ENCODE results near the gene NAIF1.
"Not testable (repeated sequence)": the region's sequence is repeated elsewhere in the genome, so short reads cannot be mapped to it uniquely, and the experiment has no call there.

The NAIF1 gene

DNA sequence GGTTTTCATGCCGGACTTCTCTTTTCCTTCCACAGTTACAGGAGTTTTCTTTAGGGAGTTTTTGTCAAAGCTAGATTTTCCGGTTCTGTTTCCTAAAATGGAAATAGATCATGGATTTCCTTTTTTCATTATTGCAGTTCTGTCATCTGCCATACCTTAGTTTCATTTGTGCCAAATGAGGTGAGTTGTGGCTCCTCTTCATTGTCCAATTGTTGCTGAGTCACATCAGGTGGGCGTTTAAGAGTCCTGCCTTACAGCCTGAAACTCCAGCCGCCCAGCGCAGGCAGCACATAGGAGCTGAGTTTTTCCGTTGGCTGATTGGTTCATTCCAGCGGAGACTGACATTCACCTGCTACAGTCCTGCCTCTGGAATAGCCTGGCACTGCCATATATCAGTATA lies 15.0 kb upstream of the NAIF1 start:
- peak in 1 of 2 experiments; percentile 48 for DNase-seq

DNA sequence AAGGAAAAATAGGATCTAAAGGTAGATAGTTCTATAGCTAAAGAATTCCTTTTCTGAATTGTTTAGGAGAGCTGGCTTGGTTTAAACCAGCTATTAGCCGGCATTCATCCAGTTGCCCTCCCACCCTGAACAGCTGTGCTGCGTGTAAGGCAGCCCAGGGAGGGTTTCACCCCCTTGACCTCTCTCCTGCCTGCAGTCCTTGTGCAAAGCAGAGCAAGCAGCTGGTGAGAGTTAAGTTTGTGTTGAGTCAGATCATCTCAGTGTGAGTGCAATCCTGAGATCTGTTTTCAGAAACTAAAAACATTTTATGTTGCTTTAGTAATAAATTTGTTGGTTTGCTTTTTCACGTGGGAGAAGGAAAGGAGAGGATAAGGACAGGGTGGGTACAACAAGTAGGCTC lies 13.9 kb upstream of the NAIF1 start:
- peak; percentile 38 to 39 for DNase-seq

DNA sequence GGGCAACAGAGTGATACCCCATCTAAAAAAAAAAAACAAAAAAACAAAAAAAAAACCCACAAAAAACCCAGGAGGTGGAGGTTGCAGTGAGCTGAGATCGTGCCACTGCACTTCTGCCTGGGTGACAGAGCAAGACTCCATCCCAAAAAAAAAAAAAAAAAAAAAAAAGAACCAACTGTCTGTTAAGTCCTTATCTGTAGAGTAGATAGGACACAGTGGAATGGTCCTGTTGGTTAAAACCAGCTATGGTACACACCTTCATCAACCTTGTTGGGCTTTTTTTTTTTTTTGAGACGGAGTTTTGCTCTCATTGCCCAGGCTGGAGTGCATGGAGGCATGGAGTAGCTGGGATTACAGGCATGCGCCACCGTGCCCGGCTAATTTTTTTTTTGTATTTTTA lies 13.1 kb upstream of the NAIF1 start:
- DNase-seq: no peak

DNA sequence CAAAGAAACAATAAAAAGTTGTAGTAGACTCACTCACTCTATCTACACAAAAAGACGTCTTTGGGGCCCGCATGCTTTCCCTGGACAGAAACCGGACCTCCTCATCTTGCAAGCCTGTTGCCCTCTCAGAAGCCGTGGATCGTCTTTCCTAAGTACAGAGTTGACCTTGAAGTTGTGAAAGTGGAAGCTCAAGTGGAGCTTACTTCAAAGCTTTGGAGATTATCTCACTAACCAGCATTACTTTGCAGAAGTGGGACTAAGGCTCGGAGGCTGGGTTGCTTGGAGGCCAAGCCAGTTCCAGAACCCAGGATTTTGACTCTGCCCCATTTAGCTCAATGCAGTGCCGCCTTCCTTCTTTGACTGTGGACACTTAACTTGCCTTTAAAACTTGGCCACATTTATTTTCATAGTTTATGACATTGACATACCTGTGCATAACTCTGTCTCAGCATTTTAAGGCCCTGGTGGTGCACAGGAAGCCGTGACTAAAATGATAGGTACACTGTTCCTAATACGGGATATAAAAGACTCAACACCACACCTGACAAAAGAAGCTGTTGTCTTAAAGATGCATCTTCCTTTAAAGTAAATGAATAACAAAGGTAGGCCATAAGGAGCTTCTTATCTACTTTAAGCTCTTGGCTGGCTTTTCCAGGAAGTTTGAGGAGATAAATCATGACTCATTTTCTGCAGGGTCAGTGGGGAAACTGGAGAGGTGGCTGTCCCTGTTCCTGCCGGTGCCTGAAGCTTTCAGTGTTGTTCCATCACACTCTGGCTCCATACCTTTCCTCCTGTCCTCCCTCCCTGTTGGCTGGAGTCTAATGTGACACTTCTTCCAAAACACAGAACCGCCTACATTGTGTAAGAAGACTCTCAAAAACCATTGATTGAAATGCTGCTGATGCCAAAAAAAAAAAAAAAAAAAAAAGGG lies 11.6 kb upstream of the NAIF1 start:
- DNase-seq: no peak

DNA sequence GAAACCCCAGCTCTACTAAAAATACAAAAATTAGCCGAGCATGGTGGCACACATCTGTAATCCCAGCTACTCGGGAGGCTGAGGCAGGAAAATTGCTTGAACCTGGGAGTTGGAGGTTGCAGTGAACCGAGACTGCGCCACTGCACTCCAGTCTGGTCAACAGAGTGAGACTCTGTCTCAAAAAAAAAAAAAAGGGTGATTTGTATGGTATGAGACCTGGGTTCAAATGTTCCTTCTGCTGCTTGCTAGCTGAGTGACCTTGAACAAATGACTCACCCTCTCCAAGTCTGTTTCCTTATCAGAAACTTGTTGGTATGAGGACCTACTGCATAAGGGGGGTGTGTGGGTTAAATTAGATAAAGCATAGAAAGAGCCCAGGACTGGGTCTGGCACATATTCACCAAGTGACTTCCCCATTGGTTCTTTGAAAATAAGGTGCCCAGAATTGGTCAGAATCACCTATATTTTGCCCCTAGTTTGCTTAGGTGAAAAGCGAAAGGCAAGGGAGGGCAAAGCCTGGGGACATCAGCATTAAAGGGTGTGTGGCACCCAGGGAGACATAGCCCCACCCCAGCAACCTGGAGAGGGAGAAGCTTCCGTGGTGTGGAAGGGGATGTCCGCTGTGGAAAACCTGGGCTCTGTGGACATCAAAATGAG lies 10.9 kb upstream of the NAIF1 start:
- no peak for DNase-seq

DNA sequence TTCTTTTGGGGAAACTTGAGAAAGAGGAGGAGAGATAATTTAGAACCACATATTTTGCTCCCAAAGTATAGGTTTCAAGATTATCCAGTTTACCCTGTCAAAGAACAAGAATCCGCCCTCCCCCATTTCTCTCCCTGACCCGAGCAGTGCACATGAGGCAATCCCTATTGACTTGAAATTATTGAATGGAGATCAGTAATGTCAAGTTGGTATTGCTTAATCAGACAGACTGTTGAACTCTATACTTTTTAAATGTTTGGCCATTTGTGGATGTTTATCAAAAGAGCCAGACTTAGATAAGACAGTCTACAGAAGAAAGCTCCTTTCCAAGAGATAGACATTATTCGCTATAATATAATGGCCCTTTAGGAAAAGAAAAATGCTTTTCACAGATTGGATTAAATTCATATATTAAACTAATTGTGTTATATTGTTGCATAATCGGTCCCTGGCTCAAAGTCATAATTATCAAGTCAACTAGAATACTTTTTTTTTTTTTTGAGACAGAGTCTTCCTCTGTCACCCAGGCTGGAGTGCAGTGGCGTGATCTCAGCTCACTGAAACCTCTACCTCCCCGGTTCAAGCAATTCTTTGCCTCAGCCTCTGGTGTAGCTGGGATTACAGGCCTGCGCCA lies 6.2 kb upstream of the NAIF1 start:
- DNase-seq: no peak

DNA sequence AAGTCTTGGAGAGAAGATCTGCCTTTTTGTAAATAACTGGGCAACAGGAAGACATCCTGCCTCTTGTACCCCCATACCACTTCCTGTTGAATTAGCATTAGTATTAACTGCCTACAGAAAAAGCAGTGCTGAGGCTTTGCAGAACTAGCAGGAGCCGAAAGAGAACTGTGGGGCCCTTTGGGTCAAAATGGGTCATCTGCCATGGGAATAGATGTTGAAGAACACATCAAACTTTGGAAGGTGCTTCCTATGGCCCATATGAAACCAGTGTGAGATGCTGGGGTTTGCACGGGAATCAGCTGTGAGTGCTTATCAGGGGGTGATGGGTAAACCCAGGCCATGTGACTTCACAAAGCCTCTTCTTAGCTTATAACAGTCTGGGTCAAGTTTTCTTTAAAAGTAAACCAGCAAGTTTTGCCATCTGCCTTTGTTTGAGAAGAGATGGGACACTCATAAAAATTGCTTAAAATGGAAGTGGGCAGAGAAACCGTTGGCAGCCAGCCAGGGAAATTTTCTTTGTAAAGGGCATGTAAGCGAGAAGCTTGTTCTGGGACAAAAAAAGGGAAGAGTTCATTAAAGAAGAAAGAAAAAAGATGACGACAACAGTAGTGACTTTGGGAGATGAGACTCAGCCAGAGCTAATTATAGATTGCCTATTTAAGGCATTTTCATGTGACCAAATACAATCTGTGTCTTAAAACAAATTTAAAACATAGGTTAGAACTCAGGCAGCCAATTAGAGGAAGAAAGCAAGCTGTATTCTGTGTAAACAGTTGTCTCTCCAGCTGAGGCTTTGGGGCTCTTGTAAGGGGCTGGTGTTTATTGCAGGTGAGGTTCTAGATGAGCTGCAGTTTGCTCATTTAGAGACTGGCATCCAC lies 5.3 kb upstream of the NAIF1 start:
- peak in 1 of 2 experiments; percentile 29 for DNase-seq

DNA sequence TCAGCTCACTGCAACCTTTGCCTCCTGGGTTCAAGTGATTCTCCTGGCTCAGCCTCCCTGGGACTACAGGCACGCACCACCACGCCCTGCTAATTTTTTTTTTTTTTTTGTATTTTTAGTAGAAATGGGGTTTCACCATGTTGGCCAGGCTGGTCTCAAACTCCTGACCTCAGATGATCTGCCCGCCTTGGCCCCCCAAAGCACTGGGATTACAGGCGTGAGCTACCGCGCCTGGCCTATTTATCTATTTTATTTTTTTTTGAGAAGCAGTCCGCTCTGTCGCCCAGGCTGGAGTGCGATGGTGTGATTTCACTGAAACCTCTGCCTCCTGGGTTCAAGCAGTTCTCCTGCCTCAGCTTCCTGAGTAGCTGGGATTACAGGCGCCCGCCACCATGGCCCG lies 4.4 kb upstream of the NAIF1 start:
- not testable (repeated sequence) for DNase-seq

DNA sequence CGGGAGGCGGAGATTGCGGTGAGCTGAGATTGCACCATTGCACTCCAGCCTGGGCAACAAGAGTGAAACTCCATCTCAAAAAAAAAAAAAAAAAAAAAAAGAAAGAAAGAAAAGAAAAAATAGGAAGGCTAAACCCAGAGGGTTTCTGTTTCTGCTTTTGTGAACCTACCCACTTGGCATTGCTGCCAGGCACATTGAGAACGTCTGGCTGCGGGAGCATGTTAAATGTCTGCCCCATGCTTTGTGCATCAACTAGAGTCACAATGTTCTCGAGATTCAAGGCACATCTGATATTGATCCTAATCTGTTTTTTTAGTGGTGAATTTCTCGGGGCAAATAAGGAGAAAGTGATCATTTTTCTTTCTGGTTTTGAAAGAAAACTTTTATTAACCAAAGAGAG lies 3.8 kb upstream of the NAIF1 start:
- DNase-seq: no peak

DNA sequence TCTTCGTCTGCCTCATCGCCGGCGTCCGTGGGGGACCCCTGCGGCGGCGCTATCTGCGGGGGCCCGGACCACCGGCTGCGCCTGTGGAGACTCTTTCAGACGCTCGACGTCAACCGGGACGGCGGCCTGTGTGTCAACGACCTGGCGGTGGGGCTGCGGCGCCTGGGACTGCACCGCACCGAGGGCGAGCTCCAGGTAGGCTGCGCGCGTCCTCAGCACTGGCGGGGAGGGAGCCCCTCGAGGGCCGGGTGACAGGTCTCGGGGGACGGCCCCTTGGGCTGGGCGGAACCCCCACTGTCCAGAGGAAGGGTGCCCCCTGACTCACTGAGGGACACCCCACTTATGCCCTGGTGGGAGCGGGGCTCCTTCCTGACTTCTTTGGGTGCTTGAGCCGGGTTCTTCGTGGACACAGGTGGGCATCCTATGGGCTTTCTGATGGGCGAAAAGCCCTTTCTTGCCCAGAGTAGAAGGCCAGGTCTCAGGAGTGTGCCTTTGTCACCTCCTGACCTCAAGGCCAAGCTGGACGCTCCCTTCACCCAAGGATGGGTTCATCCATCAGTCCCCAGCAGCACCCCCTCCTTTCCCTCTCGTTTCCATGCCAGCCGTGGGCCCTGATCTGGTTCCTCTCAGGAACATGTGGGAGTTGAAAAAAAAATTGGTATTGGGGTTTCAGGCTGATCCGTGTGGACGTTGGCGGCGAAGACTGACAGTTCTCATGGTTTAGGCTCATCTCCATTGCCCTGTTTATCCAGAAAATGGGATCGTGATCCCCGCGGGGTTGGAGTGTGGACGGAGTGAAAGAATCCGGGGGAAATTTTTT lies 1.5 kb upstream of the NAIF1 start:
- no peak for DNase-seq

DNA sequence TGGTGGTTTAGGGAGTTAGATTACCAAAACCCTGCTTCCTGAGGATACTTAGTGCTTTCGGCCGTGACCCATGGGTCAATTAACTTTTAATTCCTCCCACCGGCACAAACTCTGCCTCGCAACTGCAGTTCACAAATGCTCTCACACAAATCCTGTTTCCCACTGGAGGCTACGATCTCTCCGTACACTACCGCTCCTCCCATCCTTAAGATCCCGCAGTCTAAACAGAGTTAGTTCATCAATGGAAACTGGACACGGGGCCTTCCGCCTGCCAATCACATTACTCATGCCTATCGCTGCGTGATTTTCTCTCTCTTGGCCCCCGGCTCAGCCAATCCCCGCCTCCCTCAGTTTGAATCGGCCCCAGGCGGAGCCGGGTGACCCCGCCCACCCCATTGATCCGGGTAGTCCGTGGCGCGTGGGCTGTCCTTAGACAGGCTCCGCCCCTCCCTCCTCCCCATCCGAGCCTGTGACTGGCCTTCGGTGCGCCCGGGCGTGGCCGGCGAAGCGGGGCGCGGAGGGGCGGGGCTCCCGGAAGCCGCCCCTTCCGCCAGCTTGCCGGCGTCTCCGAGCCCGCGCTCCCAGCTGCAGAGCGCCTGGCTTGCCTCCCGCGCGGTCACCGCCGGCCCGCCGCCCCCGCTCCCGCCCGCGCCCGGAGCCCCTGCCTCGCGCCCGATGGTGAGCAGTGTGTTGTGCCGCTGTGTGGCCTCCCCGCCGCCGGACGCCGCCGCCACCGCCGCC lies 695 bp upstream of the NAIF1 start, which contains the start of gene SLC25A25:
SLC25A25 (plus strand) TSS at position 588 of the 741 bp plus-strand sequence; CDS start at position 676, 88 bp downstream.
- peak; percentile 98 to 99 for DNase-seq

DNA sequence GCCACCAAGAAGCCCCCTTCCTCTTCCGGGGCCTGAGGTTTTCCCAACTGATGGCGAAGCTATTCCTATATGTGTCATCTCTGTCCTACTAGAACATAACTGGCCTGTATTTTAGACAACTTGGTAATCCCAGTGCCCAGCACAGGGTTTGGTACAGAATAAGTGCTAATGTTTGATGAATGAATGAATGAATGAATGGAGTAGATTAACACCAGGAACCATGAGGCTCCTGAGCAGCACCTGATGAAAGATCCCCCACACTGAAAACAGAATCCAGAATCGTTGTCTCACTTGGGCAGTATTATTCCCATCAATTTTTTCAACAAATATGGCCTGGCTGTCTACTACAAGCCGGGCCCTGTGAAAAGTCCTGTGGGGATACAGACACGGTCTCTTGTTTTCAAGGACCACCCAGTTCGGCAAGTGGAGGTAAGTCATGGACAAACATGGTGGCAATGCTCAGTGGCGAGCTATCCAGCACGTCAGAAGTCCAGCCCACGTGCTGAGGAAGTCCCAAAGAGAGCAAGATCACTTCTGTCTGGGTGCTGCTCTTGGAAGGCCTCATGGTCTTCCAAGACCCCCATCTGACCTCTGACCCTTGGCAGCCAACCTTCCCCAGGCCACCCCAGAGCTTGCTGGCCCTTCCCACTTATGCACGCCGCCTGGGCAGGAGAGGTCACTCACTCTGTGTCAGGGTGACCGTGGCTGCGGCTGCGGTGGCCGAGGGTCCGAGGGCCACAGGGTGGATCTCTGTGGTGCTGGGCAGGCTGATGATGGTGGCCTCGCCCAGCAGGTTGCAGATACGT lies 1.0 kb downstream of the NAIF1 start:
- no peak for DNase-seq

DNA sequence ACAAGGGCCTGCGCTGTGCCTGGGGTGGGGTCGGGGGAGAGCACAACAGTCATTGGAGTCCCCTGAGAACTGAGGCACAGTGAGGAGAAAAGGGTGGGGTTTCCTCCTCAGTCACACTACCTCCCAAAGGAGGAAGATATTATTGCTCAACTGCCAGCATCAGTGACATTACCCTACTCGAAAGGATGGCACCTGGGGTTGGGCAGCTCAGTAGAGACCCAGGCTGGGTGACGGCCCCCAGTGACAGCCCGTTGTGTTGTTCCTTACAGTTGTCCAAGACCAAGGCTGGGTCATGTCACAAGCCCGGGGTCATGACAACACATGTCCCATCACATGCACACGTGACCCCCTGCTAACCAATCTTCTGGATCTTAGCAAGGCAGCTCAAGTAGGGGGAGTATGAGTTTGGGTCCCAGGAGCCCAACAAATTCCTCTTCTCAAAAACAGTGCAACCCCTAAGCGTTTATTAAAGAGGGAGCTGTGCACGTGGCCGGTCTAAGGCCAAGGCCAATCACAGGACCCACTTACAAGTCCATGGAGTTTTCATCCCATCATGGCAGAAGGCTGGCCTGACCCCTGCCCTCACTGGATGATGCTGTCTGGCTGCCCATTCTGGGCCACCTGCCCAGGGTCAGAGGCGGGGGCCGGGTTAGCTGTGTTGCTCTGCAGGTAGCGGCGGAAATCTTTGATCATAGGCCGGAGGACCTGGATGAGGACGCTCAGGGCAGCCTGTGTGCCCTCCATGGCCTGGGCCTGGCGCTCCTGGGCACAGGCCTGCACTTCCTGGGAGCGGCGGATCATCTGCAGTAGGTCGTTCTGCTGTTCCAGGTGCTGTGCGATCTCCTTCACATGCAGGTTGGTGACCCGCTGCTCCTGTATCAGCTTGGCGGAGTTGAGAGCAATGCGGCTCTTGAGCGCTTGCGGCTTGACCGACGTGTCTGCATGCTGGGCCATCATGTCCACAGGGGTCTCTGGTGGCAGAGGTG lies 4.0 kb downstream of the NAIF1 start:
- no peak for DNase-seq

DNA sequence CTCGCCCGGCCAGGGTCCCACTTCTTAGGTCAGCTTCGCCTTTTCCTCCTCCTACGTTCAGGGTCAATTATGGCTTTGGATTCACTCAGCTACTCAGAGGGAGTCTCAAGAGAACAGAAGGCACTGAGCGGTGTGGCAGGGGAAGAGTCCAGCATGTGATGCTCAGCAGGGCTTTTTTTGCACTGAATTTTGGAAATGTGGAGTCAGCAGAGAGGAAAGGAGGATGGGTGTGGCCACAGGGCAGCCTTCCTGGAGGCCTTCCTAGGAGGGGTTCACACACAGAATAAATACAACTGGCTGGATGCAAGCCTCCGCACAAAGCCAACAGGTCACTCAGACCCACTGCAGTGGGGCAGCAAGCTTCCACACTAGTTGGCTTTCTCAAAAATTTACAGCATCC lies 4.8 kb downstream of the NAIF1 start:
- DNase-seq: no peak

DNA sequence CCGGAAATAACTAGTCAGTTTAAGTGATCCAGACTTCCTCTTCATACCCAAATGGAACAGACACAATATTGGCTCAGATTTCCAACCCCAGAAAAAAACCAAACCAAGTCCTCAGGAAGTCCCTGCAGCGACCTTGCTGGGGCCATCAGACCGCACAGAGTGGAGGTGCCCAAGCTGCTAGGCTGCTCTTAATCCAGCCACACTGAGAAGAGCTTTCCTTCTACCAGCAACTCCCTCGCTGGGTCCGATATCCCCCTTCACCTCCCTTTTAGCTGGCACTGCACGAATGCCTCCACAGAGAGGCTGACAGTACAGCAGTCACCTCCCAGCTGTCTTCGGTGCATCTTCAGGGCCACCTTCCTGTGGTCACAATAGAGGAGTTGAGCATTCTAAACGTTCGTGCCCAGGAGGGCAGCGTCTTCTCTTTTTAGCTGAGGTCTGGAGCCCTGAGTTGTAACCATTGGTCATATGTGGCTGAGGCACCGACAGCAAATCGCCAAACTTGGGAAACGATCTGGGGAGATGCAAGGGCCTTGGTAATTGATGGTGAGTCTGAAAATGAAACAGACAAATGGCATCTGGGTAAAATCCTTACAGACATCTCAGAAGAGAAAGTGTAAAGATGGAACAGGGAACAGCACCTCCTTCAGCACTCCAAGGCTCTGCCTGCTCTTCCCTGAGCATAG lies 5.7 kb downstream of the NAIF1 start:
- no peak for DNase-seq

DNA sequence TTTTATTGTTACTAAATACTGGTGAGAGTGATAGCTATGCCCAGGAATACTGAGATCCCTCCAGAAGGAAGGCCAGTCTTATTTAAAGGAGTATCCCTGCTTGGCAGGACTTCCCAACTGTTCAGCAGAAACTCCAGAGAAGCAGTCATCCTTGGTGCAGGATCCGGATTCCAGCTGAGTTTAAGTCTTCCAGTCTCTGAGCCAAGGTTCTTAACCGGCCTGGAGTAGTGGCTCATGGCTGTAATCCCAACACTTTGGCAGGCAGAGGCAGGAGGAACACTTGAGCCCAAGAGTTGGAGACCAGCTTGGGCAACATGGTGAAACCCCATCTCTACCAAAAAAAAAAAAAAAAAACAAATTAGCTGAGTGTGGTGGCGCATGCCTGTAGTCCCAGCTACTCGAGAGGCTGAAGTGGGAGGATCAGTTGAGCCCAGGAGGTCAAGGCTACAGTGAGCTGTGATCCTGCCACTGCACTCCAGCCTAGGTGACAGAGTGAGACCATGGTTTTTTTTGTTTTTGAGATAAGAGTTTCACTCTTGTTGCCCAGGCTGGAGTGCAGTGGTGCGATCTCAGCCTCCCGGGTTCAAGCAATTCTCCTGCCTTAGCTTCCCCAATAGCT lies 7.6 kb downstream of the NAIF1 start:
- no peak for DNase-seq

DNA sequence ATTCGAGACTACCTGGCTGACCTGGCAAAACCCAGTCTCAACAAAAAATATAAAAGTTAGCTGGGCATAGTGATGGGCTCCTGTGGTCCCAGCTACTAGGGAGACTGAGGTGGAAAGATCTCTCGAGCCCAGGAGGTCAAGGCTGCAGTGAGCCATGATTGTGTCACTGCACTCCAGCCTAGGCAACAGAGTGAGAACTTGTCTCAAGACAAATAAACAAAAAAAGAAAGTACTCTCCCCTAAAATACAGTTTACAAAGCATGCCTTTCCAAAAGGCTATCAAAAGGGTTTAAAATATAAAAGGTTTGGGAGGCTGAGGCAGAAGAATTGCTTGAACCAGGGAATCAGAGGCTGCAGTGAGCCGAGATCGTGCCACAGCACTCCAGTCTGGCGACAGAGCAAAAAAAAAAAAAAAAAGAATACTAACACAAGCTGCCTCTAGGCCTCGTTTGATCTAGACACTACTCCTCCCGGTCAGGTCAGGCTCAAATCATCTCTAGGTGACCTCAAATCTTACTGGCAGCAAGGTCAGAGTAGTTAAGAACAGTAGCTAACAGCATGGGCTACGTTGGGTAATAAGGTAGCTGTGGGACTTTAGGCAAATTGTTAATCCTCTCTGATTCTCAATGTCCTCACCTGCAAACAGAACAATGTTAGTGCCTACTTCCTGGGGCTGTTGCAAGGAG lies 9.3 kb downstream of the NAIF1 start:
- DNase-seq: no peak
